Activated CD4-positive, alpha-beta memory T cell treated with anti-CD3 and anti-CD28 coated beads, Interleukin-2, amount 10 ng/mL, durations not matched to agents 7 days and 5 days (primary cell): ENCODE results near the gene STKLD1. TPM values are rescaled to one million over a fixed set of nuclear protein-coding genes. Genes with fewer than 3 reads are reported as not detected.

Experiments
- CTCF ChIA-PET: fragments of 350-600 bp; sonication (Branson Sonifier 250); formaldehyde crosslinking; loops from one replicate; lab custom pipeline; 2021; ENCODE audit warnings: antibody characterized with exemption, inconsistent platforms; lab: Charles Lee
- POLR2A ChIA-PET: fragments of 350-600 bp; sonication (Branson Sonifier 250); formaldehyde crosslinking; loops from one replicate; lab custom pipeline; 2021; ENCODE audit warnings: antibody characterized with exemption; lab: Charles Lee
- DNase-seq: peaks from one replicate; pipeline ENCODE4 v3.0.0-alpha.2; 2020
- H3K27ac Mint-ChIP-seq: one replicate; pipeline ENCODE4 v1.8.0; 2021; ENCODE audit warnings: mild to moderate bottlenecking, mixed read lengths
- H3K27me3 Mint-ChIP-seq: one replicate; pipeline ENCODE4 v1.8.0; 2021; ENCODE audit warnings: mixed read lengths
- H3K36me3 Mint-ChIP-seq: one replicate; pipeline ENCODE4 v1.8.0; 2021; ENCODE audit warnings: low read depth, mixed read lengths
- H3K4me1 Mint-ChIP-seq: one replicate; pipeline ENCODE4 v1.8.0; 2021; ENCODE audit warnings: mixed read lengths
- H3K4me3 Mint-ChIP-seq: one replicate; pipeline ENCODE4 v1.8.0; 2021; ENCODE audit warnings: mild to moderate bottlenecking, mixed read lengths
- H3K9me3 Mint-ChIP-seq: one replicate; pipeline ENCODE4 v1.8.0; 2021; ENCODE audit warnings: mixed read lengths
- total RNA-seq, 2 experiments: library from RNA; stranded (reverse); gene quantifications; one replicate each; pipeline ENCODE4 v1.2.3, GENCODE V29; 2021

Gene STKLD1
- total RNA-seq, 2 experiments from 2014 or later = 0.65 to 0.71 TPM

DNA sequence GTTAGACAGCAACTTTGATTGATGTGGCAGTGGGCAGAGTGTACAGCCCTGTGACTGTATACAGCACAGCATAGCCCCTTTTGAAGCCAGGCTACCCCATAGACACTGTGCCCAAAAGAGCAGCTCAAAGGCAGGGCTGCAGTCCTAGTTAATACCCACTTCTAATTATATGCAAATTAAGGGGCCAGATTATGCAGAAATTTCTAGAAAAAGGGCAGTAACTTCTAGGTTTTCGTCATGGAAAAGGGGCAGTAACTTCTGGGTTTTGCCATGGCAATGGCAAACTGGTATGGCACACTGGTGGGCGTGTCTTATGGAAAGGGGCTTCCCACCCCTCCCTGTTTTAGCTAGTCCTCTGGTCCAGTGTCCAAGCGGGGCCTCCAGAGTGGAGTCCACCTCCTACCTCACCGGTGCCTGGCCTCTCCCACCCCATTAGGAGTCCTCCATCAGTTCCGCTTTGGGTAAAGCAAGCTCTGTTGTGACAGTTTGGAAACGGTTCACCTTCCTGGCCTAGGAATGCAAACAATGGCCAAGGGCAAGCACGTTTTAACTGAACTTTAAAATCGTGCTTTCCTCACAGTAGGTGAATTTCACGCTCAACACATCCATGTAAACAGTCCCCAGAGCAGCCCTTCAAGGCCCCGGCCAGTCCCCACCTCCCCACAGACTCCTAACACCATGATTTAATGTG lies 51.6 kb downstream of the STKLD1 start:
- Mint-ChIP-seq H3K4me3 (no peak overlapping the region), H3K9me3 (no peaks in the 10 kb centered on the region), H3K27me3 (peaks cover 19% of the 10 kb centered on the region), H3K27ac (no peak overlapping the region), H3K36me3 (no peaks in the 10 kb centered on the region), H3K4me1 (peaks cover 2% of the 10 kb centered on the region)
- POLR2A ChIA-PET = interaction anchor here (1.0 kb wide), 1 partner anchor 72 kb away, joined by 3 read pairs; no protein-coding TSS in a partner anchor
- DNase-seq = no peak
- CTCF ChIA-PET = no interaction called here

DNA sequence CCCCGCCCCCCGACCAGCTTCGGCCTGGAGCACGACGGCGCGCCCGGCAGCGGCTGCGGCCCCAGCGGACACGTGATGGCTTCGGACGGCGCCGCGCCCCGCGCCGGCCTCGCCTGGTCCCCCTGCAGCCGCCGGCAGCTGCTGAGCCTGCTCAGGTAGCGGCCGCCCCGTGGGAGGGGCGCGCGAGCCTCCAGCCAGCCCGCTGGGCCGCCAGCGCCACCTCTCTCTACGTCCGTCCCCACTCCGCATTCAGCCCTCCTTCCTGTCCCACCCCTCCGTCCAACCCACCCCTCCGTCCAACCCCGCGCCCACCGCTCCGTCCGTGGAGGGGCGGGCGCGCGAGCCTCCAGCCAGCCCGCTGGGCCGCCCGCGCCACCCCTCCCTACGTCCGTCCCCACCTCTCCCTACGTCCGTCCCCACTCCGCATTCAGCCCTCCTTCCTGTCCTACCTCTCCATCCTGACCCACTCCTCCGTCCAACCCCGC lies 52.5 kb downstream of the STKLD1 start:
- H3K9me3 Mint-ChIP-seq = no peaks in the 10 kb centered on the region
- peaks cover 19% of the 10 kb centered on the region for H3K27me3 Mint-ChIP-seq
- H3K4me3 Mint-ChIP-seq = no peak overlapping the region
- H3K4me1 Mint-ChIP-seq = peaks cover 2% of the 10 kb centered on the region
- H3K36me3 Mint-ChIP-seq = no peaks in the 10 kb centered on the region
- no peak overlapping the region for H3K27ac Mint-ChIP-seq
- DNase-seq = no peak
- ChIA-PET CTCF (no interaction called here), POLR2A (interaction anchor here (1.0 kb wide), 1 partner anchor 73 kb away, joined by 3 read pairs; no protein-coding TSS in a partner anchor)

DNA sequence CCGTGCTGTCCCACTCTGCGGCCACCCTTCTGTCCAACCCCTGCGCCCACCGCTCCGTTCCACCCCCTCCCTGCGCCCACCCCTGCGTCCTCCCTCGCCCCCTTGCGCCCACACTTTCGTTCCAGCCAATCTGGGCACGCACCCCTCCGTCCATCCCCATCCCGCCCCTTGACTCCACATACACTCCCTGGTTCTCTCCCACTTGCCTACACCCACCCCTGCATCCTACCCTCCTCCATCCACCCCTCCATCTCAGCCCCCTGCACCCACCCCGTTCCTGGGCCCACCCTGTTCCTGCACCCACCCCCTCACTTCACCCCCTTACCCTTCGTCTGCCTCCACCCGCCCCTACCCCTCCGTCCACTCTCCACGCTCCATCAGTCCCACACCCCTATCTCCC lies 53.0 kb downstream of the STKLD1 start:
- Mint-ChIP-seq H3K9me3 (no peaks in the 10 kb centered on the region), H3K27me3 (peaks cover 19% of the 10 kb centered on the region), H3K4me1 (peaks cover 2% of the 10 kb centered on the region), H3K36me3 (no peaks in the 10 kb centered on the region), H3K4me3 (no peak overlapping the region), H3K27ac (no peak overlapping the region)
- DNase-seq = no peak
- CTCF ChIA-PET = no interaction called here
- POLR2A ChIA-PET = no interaction called here

DNA sequence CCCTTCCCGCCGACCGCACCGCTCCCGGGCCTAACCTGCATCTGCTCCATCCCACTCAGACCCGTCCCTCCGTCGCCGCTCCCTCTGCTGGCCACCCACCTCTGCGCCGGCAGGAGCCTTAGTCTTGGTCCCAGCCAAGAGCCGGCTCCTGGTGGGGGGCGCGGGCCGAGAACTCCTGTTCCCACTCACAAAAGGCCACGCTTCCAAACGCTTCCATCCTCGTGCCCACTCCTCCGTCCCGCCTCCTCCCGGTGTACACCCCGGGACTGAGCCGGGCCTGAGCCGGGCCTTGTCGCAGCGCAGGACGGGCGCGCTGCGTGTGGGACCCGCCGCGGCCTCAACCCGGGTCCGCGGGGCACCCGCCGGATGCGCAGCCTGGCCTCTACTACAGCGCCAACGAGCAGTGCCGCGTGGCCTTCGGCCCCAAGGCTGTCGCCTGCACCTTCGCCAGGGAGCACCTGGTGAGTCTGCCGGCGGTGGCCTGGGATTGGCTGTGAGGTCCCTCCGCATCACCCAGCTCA lies 53.5 kb downstream of the STKLD1 start:
- ChIA-PET CTCF (no interaction called here), POLR2A (no interaction called here)
- Mint-ChIP-seq H3K36me3 (no peaks in the 10 kb centered on the region), H3K4me1 (peaks cover 2% of the 10 kb centered on the region), H3K27me3 (peaks cover 19% of the 10 kb centered on the region), H3K4me3 (no peak overlapping the region), H3K9me3 (no peaks in the 10 kb centered on the region), H3K27ac (no peak overlapping the region)
- no peak for DNase-seq

DNA sequence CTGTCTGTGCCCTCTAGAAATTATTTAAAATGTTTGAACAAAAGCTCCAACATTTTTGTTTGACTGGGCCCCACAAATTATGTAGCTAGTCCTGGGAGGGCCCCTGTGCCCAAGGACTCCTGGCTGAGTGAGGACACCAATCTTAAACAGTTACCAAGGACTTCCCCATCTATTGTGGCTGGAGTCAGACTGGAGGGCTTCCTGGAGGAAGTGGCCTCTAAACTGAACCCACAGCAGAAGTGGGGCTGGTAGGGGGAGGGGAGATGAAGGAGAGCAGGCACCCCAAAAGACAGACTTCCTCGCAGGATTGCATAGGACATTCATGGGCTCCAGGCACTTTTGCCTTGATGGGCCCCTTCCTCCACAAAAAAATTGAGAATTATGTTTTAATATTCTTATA lies 54.1 kb downstream of the STKLD1 start:
- H3K4me1 Mint-ChIP-seq = peaks cover 2% of the 10 kb centered on the region
- peaks cover 19% of the 10 kb centered on the region for H3K27me3 Mint-ChIP-seq
- H3K9me3 Mint-ChIP-seq = no peaks in the 10 kb centered on the region
- no peak for DNase-seq
- H3K27ac Mint-ChIP-seq = no peak overlapping the region
- ChIA-PET CTCF (no interaction called here), POLR2A (no interaction called here)
- H3K4me3 Mint-ChIP-seq = no peak overlapping the region
- no peaks in the 10 kb centered on the region for H3K36me3 Mint-ChIP-seq

DNA sequence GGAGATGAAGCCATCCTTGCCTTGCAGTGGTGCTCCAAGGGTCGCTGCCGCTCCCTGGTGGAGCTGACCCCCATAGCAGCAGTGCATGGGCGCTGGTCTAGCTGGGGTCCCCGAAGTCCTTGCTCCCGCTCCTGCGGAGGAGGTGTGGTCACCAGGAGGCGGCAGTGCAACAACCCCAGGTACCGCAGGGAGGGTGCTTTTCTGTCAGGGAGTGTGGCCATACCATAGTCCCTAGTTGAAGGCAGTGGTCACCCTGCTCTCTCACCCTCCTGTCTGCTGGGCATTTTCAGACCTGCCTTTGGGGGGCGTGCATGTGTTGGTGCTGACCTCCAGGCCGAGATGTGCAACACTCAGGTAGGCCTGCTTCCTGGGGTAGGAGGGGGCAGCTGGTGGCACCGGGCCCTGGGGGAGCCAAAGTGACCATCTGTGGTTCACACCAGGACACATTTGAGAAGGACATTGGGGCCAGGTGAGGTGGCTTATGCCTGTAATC lies 57.2 kb downstream of the STKLD1 start:
- POLR2A ChIA-PET = no interaction called here
- DNase-seq = no peak
- Mint-ChIP-seq H3K27me3 (peaks cover 5% of the 10 kb centered on the region), H3K4me1 (no peaks in the 10 kb centered on the region), H3K4me3 (no peak overlapping the region), H3K36me3 (no peaks in the 10 kb centered on the region), H3K9me3 (no peaks in the 10 kb centered on the region), H3K27ac (no peak overlapping the region)
- CTCF ChIA-PET = no interaction called here

DNA sequence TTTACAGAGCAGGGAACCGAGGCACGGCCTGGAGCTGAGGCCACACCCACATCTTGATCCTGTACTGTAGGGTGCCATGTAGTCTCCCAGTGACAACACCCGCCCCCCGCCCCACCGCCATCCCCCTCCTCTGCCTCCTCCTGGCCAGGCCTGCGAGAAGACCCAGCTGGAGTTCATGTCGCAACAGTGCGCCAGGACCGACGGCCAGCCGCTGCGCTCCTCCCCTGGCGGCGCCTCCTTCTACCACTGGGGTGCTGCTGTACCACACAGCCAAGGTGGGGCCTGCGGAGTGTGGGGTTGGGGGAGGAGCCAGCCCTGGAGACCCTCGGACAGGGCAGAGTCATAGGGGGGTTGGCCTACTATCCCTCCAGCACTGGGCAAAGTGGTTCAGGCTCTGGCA lies 60.5 kb downstream of the STKLD1 start:
- H3K36me3 Mint-ChIP-seq = no peaks in the 10 kb centered on the region
- H3K4me1 Mint-ChIP-seq = no peaks in the 10 kb centered on the region
- ChIA-PET POLR2A (no interaction called here), CTCF (no interaction called here)
- H3K27me3 Mint-ChIP-seq = no peaks in the 10 kb centered on the region
- H3K4me3 Mint-ChIP-seq = no peak overlapping the region
- no peaks in the 10 kb centered on the region for H3K9me3 Mint-ChIP-seq
- DNase-seq = no peak
- H3K27ac Mint-ChIP-seq = no peak overlapping the region

DNA sequence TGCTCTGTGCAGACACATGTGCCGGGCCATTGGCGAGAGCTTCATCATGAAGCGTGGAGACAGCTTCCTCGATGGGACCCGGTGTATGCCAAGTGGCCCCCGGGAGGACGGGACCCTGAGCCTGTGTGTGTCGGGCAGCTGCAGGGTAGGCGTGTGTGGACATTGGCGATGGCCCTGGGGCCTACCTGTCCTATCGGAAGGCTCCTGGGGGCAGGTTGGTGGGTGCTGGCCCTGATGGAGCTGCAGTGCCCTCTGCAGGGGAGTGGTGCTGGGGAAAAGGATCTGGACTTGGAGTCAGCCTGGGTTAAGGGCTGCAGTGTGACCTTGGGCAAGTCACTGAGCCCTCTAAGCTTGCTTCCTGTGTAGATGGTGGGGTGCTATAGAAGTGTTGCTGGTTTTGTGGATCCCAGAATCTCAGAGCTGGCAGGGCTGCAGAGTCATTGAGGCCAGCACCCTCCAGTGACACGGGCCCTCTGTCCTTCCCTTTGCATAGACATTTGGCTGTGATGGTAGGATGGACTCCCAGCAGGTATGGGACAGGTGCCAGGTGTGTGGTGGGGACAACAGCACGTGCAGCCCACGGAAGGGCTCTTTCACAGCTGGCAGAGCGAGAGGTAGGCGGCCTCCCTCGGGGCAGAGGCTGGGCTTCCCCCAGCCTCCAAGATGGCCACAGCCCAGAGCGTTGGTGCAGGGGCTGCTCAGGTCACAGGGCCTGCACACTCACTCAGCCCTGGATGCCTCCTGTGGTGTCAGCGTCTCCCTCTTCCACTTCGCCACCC lies 61.8 kb downstream of the STKLD1 start:
- Mint-ChIP-seq H3K27ac (no peak overlapping the region), H3K9me3 (no peaks in the 10 kb centered on the region), H3K4me3 (no peak overlapping the region), H3K27me3 (no peaks in the 10 kb centered on the region), H3K36me3 (no peaks in the 10 kb centered on the region), H3K4me1 (no peaks in the 10 kb centered on the region)
- DNase-seq = no peak
- ChIA-PET CTCF (no interaction called here), POLR2A (no interaction called here)

DNA sequence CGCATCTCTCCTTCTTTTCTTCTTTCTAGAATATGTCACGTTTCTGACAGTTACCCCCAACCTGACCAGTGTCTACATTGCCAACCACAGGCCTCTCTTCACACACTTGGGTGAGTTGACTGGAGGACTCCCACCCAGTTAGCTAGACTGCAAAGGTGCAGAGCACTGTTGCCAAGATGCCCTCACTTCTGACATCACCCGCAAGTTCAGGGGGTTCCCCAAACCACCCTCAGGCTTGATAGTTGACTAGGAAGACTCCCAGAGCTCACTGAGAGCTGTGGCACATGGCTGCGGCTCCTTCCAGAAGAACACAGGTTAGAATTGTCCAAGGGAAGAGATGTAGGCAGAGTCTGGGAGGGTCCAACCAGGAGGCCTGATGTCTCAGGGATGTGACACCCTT lies 63.2 kb downstream of the STKLD1 start:
- no peak for DNase-seq
- Mint-ChIP-seq H3K27me3 (no peaks in the 10 kb centered on the region), H3K36me3 (no peaks in the 10 kb centered on the region), H3K9me3 (no peaks in the 10 kb centered on the region), H3K4me3 (no peak overlapping the region), H3K27ac (no peak overlapping the region), H3K4me1 (no peaks in the 10 kb centered on the region)
- POLR2A ChIA-PET = no interaction called here
- CTCF ChIA-PET = no interaction called here

DNA sequence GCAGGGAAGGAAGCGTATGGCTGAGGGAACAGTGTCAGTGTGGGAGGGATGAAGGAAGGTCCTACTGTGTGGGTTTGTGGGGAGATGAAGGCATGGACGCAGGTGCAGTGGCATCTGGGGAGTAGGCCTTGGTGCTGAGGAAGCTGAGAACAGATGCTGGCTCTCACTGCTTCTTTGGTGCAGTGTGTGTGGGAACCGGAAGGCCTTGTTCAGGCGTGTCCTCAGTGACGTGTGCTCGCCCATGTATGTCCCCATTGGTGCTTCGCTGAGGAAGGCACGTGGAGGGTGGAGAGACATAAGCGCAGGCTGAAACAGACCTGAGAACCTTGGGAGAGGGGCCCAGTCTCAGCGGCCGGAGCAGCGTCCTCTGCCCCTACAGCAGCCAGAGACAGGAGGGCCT lies 64.7 kb downstream of the STKLD1 start:
- CTCF ChIA-PET = no interaction called here
- no peak overlapping the region for H3K27ac Mint-ChIP-seq
- POLR2A ChIA-PET = no interaction called here

DNA sequence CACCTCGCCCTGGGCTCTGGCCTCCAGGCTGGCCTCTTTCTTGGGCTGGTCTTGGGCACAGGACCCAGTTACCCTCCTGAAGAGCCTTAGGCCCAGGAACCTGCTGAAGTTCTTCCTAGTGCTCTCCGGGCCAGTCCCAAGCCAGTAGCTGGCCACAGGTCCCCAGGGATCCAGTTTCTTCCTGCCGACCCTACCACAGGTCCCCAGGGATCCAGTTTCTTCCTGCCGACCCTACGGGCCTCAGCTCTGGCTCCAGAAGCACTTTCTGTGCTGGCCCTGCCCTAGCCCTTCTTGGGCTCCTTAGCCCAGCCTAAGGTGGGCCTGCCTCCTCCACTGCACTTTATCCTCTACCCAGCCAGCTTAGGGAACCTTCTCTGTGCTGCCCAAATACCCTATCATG lies 65.4 kb downstream of the STKLD1 start:
- no peak for DNase-seq
- Mint-ChIP-seq H3K36me3 (no peaks in the 10 kb centered on the region), H3K27ac (no peak overlapping the region), H3K27me3 (peaks cover 2% of the 10 kb centered on the region), H3K4me1 (no peaks in the 10 kb centered on the region), H3K9me3 (no peaks in the 10 kb centered on the region), H3K4me3 (no peak overlapping the region)
- ChIA-PET POLR2A (interaction anchor here (1.0 kb wide), 1 partner anchor 12 kb away, joined by 3 read pairs; no protein-coding TSS in a partner anchor), CTCF (no interaction called here)

More for the DNA sequence above, 64.7 kb downstream of the STKLD1 start:
- no peaks in the 10 kb centered on the region for H3K27me3 Mint-ChIP-seq
- no peaks in the 10 kb centered on the region for H3K4me1 Mint-ChIP-seq
- no peak overlapping the region for H3K4me3 Mint-ChIP-seq
- no peaks in the 10 kb centered on the region for H3K36me3 Mint-ChIP-seq
- H3K9me3 Mint-ChIP-seq = no peaks in the 10 kb centered on the region
- no peak for DNase-seq

DNA sequence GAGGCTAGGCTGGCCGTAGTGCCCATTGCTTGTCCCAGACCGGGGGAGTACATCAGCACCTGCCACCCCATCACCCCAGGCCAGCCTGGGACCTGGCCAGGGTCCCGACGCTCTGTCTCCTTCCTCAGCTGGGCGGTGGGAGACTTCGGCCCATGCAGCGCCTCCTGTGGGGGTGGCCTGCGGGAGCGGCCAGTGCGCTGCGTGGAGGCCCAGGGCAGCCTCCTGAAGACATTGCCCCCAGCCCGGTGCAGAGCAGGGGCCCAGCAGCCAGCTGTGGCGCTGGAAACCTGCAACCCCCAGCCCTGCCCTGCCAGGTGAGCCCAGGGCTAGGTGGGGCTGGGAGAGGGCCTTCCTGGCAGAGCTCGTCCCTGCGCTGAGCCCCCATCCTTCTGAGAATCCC lies 67.1 kb downstream of the STKLD1 start:
- ChIA-PET CTCF (no interaction called here), POLR2A (interaction anchor here (0.8 kb wide), 1 partner anchor 18 kb away, joined by 3 read pairs; no protein-coding TSS in a partner anchor)
- no peak overlapping the region for H3K4me3 Mint-ChIP-seq
- H3K4me1 Mint-ChIP-seq = no peaks in the 10 kb centered on the region
- H3K27me3 Mint-ChIP-seq = peaks cover 2% of the 10 kb centered on the region
- no peak overlapping the region for H3K27ac Mint-ChIP-seq
- H3K36me3 Mint-ChIP-seq = no peaks in the 10 kb centered on the region
- no peaks in the 10 kb centered on the region for H3K9me3 Mint-ChIP-seq
- DNase-seq = no peak

DNA sequence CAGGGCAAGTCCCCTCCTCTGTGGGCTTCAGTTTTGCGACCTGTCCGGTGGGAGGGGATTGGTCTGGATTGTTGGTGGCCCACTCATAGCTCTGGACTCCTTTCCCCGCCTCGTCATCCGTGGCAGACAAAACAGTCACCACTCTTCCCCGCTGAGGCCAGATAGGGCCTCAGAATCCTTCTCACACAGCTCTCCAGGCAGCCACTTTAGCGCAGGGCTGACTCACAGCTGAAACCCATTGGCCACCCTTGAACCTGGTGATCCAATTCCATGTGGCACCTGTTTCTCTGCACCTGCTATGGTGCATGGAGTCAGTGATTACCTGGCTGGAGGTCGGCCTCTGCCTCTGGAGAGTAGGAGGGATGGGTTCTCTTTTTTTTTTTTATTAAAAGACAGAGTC lies 67.8 kb downstream of the STKLD1 start:
- CTCF ChIA-PET = no interaction called here
- Mint-ChIP-seq H3K36me3 (no peaks in the 10 kb centered on the region), H3K27me3 (peaks cover 2% of the 10 kb centered on the region), H3K27ac (no peak overlapping the region), H3K4me1 (no peaks in the 10 kb centered on the region), H3K4me3 (no peak overlapping the region), H3K9me3 (no peaks in the 10 kb centered on the region)
- POLR2A ChIA-PET = no interaction called here
- no peak for DNase-seq
